WTC11 (cell line): ENCODE results near the gene MAML3.

Experiments
- ARID4B ChIP-seq: sonication (generic); formaldehyde crosslinking; IDR thresholded peaks from 2 replicates; pipeline ENCODE4 v1.8.0; 2023; ENCODE audit warnings: missing genetic modification reagents, mild to moderate bottlenecking, borderline replicate concordance
- CREB1 ChIP-seq: sonication (generic); formaldehyde crosslinking; IDR thresholded peaks from 2 replicates; pipeline ENCODE4 v1.8.0; 2023; ENCODE audit warnings: mild to moderate bottlenecking, missing genetic modification reagents
- CTCF ChIP-seq: fragments of 200-600 bp; IDR thresholded peaks from 2 replicates; pipeline ENCODE4 v1.8.0; 2022; ENCODE audit warnings: antibody characterized with exemption
- FOXK1 ChIP-seq: sonication (generic); formaldehyde crosslinking; IDR thresholded peaks from 2 replicates; pipeline ENCODE4 v1.8.0; 2022; ENCODE audit warnings: mild to moderate bottlenecking, moderate library complexity, missing genetic modification reagents
- JUN ChIP-seq: sonication (generic); formaldehyde crosslinking; IDR thresholded peaks from 2 replicates; pipeline ENCODE4 v1.8.0; 2023; ENCODE audit warnings: mild to moderate bottlenecking, missing genetic modification reagents
- TCF7 ChIP-seq: sonication (generic); formaldehyde crosslinking; IDR thresholded peaks from 2 replicates; pipeline ENCODE4 v1.8.0; 2022; ENCODE audit warnings: mild to moderate bottlenecking, low read depth, missing genetic modification reagents, moderate library complexity
- TEAD4 ChIP-seq: sonication (generic); formaldehyde crosslinking; IDR thresholded peaks from 2 replicates; pipeline ENCODE4 v1.8.0; 2022; ENCODE audit warnings: mild to moderate bottlenecking, missing genetic modification reagents
- USF2 ChIP-seq: sonication (generic); formaldehyde crosslinking; IDR thresholded peaks from 2 replicates; pipeline ENCODE4 v1.8.1; 2023; ENCODE audit warnings: mild to moderate bottlenecking, missing genetic modification reagents, moderate library complexity
- ZNF138 ChIP-seq: sonication (generic); formaldehyde crosslinking; conservative IDR thresholded peaks from 2 replicates; pipeline ENCODE4 v1.8.1; 2022; ENCODE audit warnings: mild to moderate bottlenecking, moderate library complexity, missing genetic modification reagents
- TF ChIP-seq, protein P1 (sequence below): sonication (generic); formaldehyde crosslinking; IDR thresholded peaks from 2 replicates; pipeline ENCODE4 v1.8.1; 2022; ENCODE audit warnings: low read depth, mild to moderate bottlenecking, moderate library complexity, missing genetic modification reagents, borderline replicate concordance

DNA sequence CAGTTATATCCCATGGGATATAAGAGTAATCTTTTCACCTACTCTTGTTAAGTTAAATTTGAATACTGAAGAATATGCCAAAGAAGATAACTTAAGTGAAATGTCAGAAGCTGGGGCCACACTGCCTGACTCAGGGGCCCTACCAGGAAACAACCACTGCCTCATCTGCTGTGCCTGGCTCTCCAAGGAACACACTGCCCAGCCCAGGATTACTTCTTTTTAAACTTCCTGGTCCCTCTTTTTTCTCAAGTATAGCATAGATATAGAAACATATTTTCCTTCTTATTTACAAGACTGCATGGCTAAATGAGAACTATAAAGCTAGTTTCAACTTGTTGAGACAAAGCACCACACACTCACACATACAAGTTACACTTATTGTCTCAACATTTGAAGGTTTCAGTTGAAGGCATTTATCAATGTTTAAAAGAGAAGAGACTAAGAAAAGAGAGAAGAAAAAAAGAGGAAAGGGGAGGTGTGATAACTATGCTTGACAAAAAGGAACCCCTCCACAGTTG lies 45.2 kb downstream of the MAML3 start:
- no peak for TF ChIP-seq JUN (CRISPR knock-in tag)
- TF ChIP-seq, protein P1, sequence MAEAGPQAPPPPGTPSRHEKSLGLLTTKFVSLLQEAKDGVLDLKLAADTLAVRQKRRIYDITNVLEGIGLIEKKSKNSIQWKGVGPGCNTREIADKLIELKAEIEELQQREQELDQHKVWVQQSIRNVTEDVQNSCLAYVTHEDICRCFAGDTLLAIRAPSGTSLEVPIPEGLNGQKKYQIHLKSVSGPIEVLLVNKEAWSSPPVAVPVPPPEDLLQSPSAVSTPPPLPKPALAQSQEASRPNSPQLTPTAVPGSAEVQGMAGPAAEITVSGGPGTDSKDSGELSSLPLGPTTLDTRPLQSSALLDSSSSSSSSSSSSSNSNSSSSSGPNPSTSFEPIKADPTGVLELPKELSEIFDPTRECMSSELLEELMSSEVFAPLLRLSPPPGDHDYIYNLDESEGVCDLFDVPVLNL (CRISPR knock-in tag): no peak
- no peak for TF ChIP-seq TCF7 (CRISPR knock-in tag)
- no peak for TF ChIP-seq CTCF
- no peak for TF ChIP-seq FOXK1 (CRISPR knock-in tag)
- TF ChIP-seq ARID4B (CRISPR knock-in tag): no peak
- no peak for TF ChIP-seq USF2
- TF ChIP-seq ZNF138 (CRISPR knock-in tag): no peak
- no peak for TF ChIP-seq TEAD4 (CRISPR knock-in tag)
- no peak for TF ChIP-seq CREB1 (CRISPR knock-in tag)
